Gastroesophageal sphincter (tissue), 4 donors: Measurements from ENCODE around the gene TANC1. TPM values are rescaled to one million over a fixed set of nuclear protein-coding genes. Genes with fewer than 3 reads are reported as not detected.

Source experiments
- ATAC-seq: fragments of 150-250 bp; one replicate; pipeline ENCODE4 v1.9.1; 2016; ENCODE audit warnings: mild to moderate bottlenecking, moderate library complexity
- H3K27ac ChIP-seq, 4 donors: fragments of 200-600 bp; sonication (generic) in 3 of 4; 1 replicate in 3 of 4; 2 replicates in 1 of 4; pipeline ENCODE4 v1.5.1; 2016 to 2019
- H3K27me3 ChIP-seq: fragments of 200-600 bp; sonication (generic); one replicate; pipeline ENCODE4 v1.5.1; 2019
- H3K36me3 ChIP-seq, 2 donors: fragments of 200-600 bp; sonication (generic); one replicate each; pipeline ENCODE4 v1.5.1; 2019; ENCODE audit warnings: control low read depth in 1 of 2
- H3K4me1 ChIP-seq, 3 donors: fragments of 200-600 bp; sonication (generic); 1 replicate in 2 of 3; 2 replicates in 1 of 3; pipeline ENCODE4 v1.5.1; 2016 to 2019; ENCODE audit warnings: control low read depth in 2 of 3
- H3K4me3 ChIP-seq, 2 donors: fragments of 200-600 bp; sonication (generic); one replicate each; pipeline ENCODE4 v1.5.1; 2019; ENCODE audit warnings: mild to moderate bottlenecking in 1 of 2, moderate library complexity in 1 of 2
- H3K9me3 ChIP-seq, 3 donors: fragments of 200-600 bp; sonication (generic); one replicate each; pipeline ENCODE4 v1.5.1; 2017 to 2019; ENCODE audit warnings: control low read depth in 2 of 3
- CTCF ChIP-seq, 4 experiments: fragments of 200-600 bp in 2 of 4; fragments of 450-650 bp in 2 of 4; sonication (generic) in 1 of 4; IDR thresholded peaks; one replicate each; pipeline ENCODE4 v1.5.1; 2017 to 2019; ENCODE audit warnings: antibody characterized with exemption in 4 of 4, mild to moderate bottlenecking in 2 of 4, moderate library complexity in 2 of 4
- EP300 ChIP-seq: sonication (generic); formaldehyde crosslinking; IDR thresholded peaks from one replicate; pipeline ENCODE4 v1.6.1; 2017; ENCODE audit warnings: antibody characterized with exemption, mild to moderate bottlenecking
- POLR2A ChIP-seq, 2 donors: fragments of 450-650 bp; IDR thresholded peaks; one replicate each; pipeline ENCODE4 v1.6.1; 2017; ENCODE audit warnings: antibody characterized with exemption in 2 of 2, mild to moderate bottlenecking in 2 of 2, moderate library complexity in 1 of 2
- POLR2AphosphoS5 ChIP-seq: sonication (generic); formaldehyde crosslinking; IDR thresholded peaks from one replicate; pipeline ENCODE4 v1.6.1; 2017; ENCODE audit warnings: antibody characterized with exemption
- WGBS, 2 donors: methylation state at CpG; one replicate each; pipeline ENCODE4 v1.1.5; 2018; ENCODE audit warnings: low coverage in 1 of 2; 5-methylcytosine and 5-hydroxymethylcytosine counted together
- total RNA-seq, 4 donors: library from RNA; depleted of rRNA; stranded (reverse); fragments of >200 nt; gene quantifications; one replicate each; pipeline ENCODE4 v1.1.0, GENCODE V29; 2016

Gene TANC1
- total RNA-seq, 4 donors from 2014 or later: 37.4 to 66.5 (median 46.0) TPM

GRCh38 chr2:159090514-159091201 is 122.2 kb downstream of the TANC1 start:
- no peaks in the 10 kb centered on the region for H3K27me3 ChIP-seq
- H3K27ac ChIP-seq: peak overlapping the region; percentile 74 to 80 (median 77)
- 16 to 17% methylated on average over 4 to 5 of the region's 11 CpGs for WGBS, 2 donors
- H3K9me3 ChIP-seq: no peaks in the 10 kb centered on the region
- no peak for TF ChIP-seq POLR2A (IDR thresholded peaks at IDR 0.05)
- no peak for TF ChIP-seq POLR2AphosphoS5
- no peak for TF ChIP-seq CTCF (IDR thresholded peaks at IDR 0.05)
- TF ChIP-seq EP300: no peak
- H3K36me3 ChIP-seq: no peaks in the 10 kb centered on the region
- H3K4me1 ChIP-seq: peaks cover 44 to 83% (median 52%) of the 10 kb centered on the region in 3 donors
- peak; percentile 31 for ATAC-seq
- peak overlapping the region in 1 of 2 donors; percentile 11 for H3K4me3 ChIP-seq

- Histone ChIP-seq H3K4me3 (no peak overlapping the region), H3K9me3 (no peaks in the 10 kb centered on the region), H3K36me3 (no peaks in the 10 kb centered on the region), H3K4me1 (peaks cover 38 to 76% (median 52%) of the 10 kb centered on the region in 3 donors), H3K27me3 (no peaks in the 10 kb centered on the region), H3K27ac (peak overlapping the region; percentile 74 to 80 (median 77))
- WGBS, 2 donors: 14 to 15% methylated on average over 2 of the region's 2 CpGs
- TF ChIP-seq POLR2A (IDR thresholded peaks at IDR 0.05) (no peak), CTCF (IDR thresholded peaks at IDR 0.05) (no peak), EP300 (no peak), POLR2AphosphoS5 (no peak)
- ATAC-seq: no peak
These were observed 122.9 kb downstream of the TANC1 start for GRCh38 chr2:159091381-159091780.

GRCh38 chr2:159091976-159092375 is 123.5 kb downstream of the TANC1 start:
- Histone ChIP-seq H3K4me3 (no peak overlapping the region), H3K4me1 (peaks cover 38 to 70% (median 52%) of the 10 kb centered on the region in 3 donors), H3K9me3 (peaks cover 0 to 5% (median 0%) of the 10 kb centered on the region in 3 donors), H3K27ac (peak overlapping the region; percentile 74 to 80 (median 77)), H3K36me3 (no peaks in the 10 kb centered on the region), H3K27me3 (no peaks in the 10 kb centered on the region)
- TF ChIP-seq CTCF (IDR thresholded peaks at IDR 0.05) (no peak), POLR2AphosphoS5 (no peak), EP300 (no peak), POLR2A (IDR thresholded peaks at IDR 0.05) (no peak)
- ATAC-seq: peak; percentile 4
- WGBS, 2 donors: 18 to 26% methylated on average over 3 to 4 of the region's 4 CpGs

- no peak for ATAC-seq
- peak overlapping the region; percentile 74 to 80 (median 75) for H3K27ac ChIP-seq
- no peaks in the 10 kb centered on the region for H3K27me3 ChIP-seq
- H3K9me3 ChIP-seq: peaks cover 0 to 5% (median 0%) of the 10 kb centered on the region in 3 donors
- TF ChIP-seq POLR2A (IDR thresholded peaks at IDR 0.05): no peak
- TF ChIP-seq EP300: no peak
- no peak for TF ChIP-seq POLR2AphosphoS5
- TF ChIP-seq CTCF (IDR thresholded peaks at IDR 0.05): no peak
- H3K36me3 ChIP-seq: peaks cover 0 to 10% of the 10 kb centered on the region in 2 donors
- H3K4me1 ChIP-seq: peaks cover 38 to 73% (median 52%) of the 10 kb centered on the region in 3 donors
- 5 to 11% methylated on average over 2 of the region's 2 CpGs for WGBS, 2 donors
- H3K4me3 ChIP-seq: no peak overlapping the region
These were observed 125.1 kb downstream of the TANC1 start for GRCh38 chr2:159093497-159093896.
